A673 (cell line): ENCODE data around the gene SNX27. TPM values are rescaled to one million over a fixed set of nuclear protein-coding genes. Genes with fewer than 3 reads are reported as not detected.

Experiments used
- BruUV-seq: library from RNA; stranded (reverse); fragments of 400-500 nt; replicated peaks from 2 replicates; lab custom pipeline; 2021; lab: Mats Ljungman, UMichigan
- CTCF ChIA-PET: fragments of 300-600 bp; sonication (Branson Sonifier 250); formaldehyde crosslinking; loops from one replicate; lab custom pipeline; 2022; ENCODE audit warnings: antibody characterized with exemption; lab: Charles Lee
- POLR2A ChIA-PET: fragments of 300-600 bp; sonication (Branson Sonifier 250); formaldehyde crosslinking; loops from one replicate; lab custom pipeline; 2022; ENCODE audit warnings: antibody characterized with exemption; ENCODE audit not compliant: low non-redundant PET; lab: Charles Lee
- DNase-seq: peaks from one replicate; pipeline ENCODE4 v3.0.0-alpha.2; 2015; ENCODE audit warnings: low spot score
- H3K27ac ChIP-seq: fragments of 200-600 bp; sonication (generic); 2 replicates; pipeline ENCODE4 v1.5.1; 2016; ENCODE audit warnings: mixed run types, low read depth, mild to moderate bottlenecking, mixed read lengths, antibody characterized with exemption, low read length; ENCODE audit not compliant: poor library complexity, severe bottlenecking
- H3K27me3 ChIP-seq: fragments of 200-600 bp; sonication (generic); replicated peaks from 2 replicates; pipeline ENCODE4 v1.6.1; 2017; ENCODE audit warnings: mixed run types, low read depth, mild to moderate bottlenecking, mixed read lengths, antibody characterized with exemption, low read length; ENCODE audit not compliant: insufficient read depth, poor library complexity
- H3K36me3 ChIP-seq: fragments of 200-600 bp; sonication (generic); 2 replicates; pipeline ENCODE4 v1.6.1; 2016; ENCODE audit warnings: mixed run types, mild to moderate bottlenecking, mixed read lengths, antibody characterized with exemption, low read length; ENCODE audit not compliant: insufficient read depth, poor library complexity, severe bottlenecking
- H3K4me1 ChIP-seq: fragments of 200-600 bp; sonication (generic); 2 replicates; pipeline ENCODE4 v1.6.1; 2017; ENCODE audit warnings: mixed run types, mild to moderate bottlenecking, mixed read lengths, antibody characterized with exemption, low read length; ENCODE audit not compliant: insufficient read depth, poor library complexity, severe bottlenecking
- H3K4me3 ChIP-seq: fragments of 200-600 bp; sonication (generic); 2 replicates; pipeline ENCODE4 v1.5.1; 2016; ENCODE audit warnings: low read depth, mixed run types, mild to moderate bottlenecking, mixed read lengths, low read length; ENCODE audit not compliant: poor library complexity, severe bottlenecking
- H3K9me3 ChIP-seq: fragments of 200-600 bp; sonication (generic); 2 replicates; pipeline ENCODE4 v1.6.1; 2016; ENCODE audit warnings: mixed run types, low read depth, mild to moderate bottlenecking, mixed read lengths, antibody characterized with exemption, low read length; ENCODE audit not compliant: poor library complexity, severe bottlenecking
- EZH2 ChIP-seq: fragments of 200-600 bp; sonication (generic); IDR thresholded peaks from 2 replicates; pipeline ENCODE4 v1.6.1; 2017; ENCODE audit warnings: borderline replicate concordance, low read depth, mild to moderate bottlenecking, mixed read lengths, antibody characterized with exemption, low read length; ENCODE audit not compliant: poor library complexity, severe bottlenecking
- intact Hi-C: fragments of 100-400 bp; cut with micrococcal nuclease; formaldehyde crosslinking; loops from one replicate; pipeline ENCODE4 v1.10.0; 2022; ENCODE audit not compliant: unreplicated experiment
- total RNA-seq: library from RNA; stranded (reverse); gene quantifications from 2 replicates; pipeline ENCODE4 v1.2.3, GENCODE V29; 2021
- TF ChIP-seq, protein P1 (sequence below): fragments of 300-800, 200-600 bp; sonication (generic); conservative IDR thresholded peaks from 2 replicates; pipeline ENCODE4 v1.5.1; 2017; ENCODE audit warnings: low read depth, mild to moderate bottlenecking, antibody characterized with exemption, low read length, moderate library complexity, mixed read lengths

The SNX27 gene
- total RNA-seq, 1 experiment from 2014 or later, result 45.9 TPM

DNA sequence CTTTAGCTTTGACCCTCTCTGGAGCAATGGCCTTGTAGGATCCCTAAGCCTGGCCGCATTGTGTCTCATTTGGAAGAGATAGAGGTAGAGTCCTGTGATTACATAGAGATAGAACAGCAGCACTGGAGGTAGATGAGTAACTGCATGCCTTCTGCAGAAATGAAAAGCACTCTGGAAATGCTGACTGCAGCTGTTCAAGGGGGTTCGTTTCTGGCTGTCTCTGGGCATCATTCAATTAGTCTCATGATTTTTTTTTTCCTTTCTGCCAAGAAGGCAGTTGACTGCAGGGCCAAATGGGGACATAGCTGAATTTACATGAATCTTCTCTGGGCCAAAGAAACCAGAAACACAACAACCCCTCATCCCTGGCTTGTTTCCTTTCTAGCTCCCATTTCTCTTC is 28.1 kb upstream of the SNX27 start:
- no peak overlapping the region for H3K4me3 ChIP-seq
- H3K27me3 ChIP-seq, result no peaks in the 10 kb centered on the region
- H3K27ac ChIP-seq, result no peak overlapping the region
- CTCF ChIA-PET, result no interaction called here
- DNase-seq, result no peak
- H3K9me3 ChIP-seq, result no peaks in the 10 kb centered on the region
- no peaks in the 10 kb centered on the region for H3K4me1 ChIP-seq
- BruUV-seq, result no TSS peak
- no peaks in the 10 kb centered on the region for H3K36me3 ChIP-seq
- POLR2A ChIA-PET, result no interaction called here
- intact Hi-C loops, result no loop called here
- TF ChIP-seq, protein P1, sequence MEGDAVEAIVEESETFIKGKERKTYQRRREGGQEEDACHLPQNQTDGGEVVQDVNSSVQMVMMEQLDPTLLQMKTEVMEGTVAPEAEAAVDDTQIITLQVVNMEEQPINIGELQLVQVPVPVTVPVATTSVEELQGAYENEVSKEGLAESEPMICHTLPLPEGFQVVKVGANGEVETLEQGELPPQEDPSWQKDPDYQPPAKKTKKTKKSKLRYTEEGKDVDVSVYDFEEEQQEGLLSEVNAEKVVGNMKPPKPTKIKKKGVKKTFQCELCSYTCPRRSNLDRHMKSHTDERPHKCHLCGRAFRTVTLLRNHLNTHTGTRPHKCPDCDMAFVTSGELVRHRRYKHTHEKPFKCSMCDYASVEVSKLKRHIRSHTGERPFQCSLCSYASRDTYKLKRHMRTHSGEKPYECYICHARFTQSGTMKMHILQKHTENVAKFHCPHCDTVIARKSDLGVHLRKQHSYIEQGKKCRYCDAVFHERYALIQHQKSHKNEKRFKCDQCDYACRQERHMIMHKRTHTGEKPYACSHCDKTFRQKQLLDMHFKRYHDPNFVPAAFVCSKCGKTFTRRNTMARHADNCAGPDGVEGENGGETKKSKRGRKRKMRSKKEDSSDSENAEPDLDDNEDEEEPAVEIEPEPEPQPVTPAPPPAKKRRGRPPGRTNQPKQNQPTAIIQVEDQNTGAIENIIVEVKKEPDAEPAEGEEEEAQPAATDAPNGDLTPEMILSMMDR, result no peak
- no peak for TF ChIP-seq EZH2

DNA sequence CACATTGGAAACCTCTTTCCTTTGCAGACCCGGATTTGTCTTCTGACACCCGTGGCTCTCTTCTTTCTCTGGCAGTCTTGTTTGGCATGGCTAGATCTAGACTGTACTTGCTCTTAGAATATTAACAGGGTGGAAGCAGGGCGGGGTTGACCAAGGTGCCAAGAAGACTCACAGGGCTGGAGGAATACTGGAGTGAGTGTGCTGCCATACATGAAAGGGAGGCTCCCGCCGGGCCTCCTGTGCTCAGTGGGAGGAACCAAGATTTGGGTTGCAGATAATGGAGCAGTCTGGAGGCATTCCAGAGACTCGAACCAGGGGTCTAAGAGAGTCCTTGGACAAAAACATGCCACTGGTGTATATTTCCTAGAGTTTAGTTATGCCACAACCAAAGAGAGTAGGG is 27.6 kb upstream of the SNX27 start:
- intact Hi-C loops, result no loop called here
- H3K27me3 ChIP-seq, result no peaks in the 10 kb centered on the region
- no peak overlapping the region for H3K27ac ChIP-seq
- no peak overlapping the region for H3K4me3 ChIP-seq
- BruUV-seq, result no TSS peak
- no peaks in the 10 kb centered on the region for H3K9me3 ChIP-seq
- ChIA-PET POLR2A (no interaction called here), CTCF (no interaction called here)
- TF ChIP-seq EZH2, result no peak
- TF ChIP-seq, protein P1, result no peak
- no peaks in the 10 kb centered on the region for H3K4me1 ChIP-seq
- H3K36me3 ChIP-seq, result no peaks in the 10 kb centered on the region
- no peak for DNase-seq

DNA sequence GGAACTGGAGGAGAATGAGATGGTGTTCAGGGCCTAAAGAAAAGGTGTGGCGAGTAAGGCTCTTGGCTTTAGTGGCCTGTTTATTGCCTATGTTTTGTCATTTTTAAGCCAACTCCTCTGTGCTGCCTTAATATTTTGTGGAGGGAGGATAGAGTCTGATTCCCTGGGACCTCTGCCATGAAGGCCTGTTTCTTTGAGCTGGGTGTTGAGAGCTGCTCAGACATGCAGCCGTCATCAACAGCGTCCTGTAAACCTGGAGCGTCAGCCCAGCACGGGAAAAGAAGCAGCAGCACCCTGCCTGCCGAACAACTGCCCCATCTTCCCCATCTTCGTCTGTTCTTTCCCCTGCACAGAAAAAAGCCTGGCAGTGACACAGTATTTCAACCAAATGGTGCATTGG is 27.1 kb upstream of the SNX27 start:
- Histone ChIP-seq H3K4me1 (no peaks in the 10 kb centered on the region), H3K27me3 (no peaks in the 10 kb centered on the region), H3K9me3 (no peaks in the 10 kb centered on the region), H3K27ac (no peak overlapping the region), H3K36me3 (no peaks in the 10 kb centered on the region), H3K4me3 (no peak overlapping the region)
- CTCF ChIA-PET, result no interaction called here
- intact Hi-C loops, result no loop called here
- POLR2A ChIA-PET, result no interaction called here
- DNase-seq, result no peak
- no TSS peak for BruUV-seq
- TF ChIP-seq, protein P1, result no peak
- no peak for TF ChIP-seq EZH2
